ENCODE data around the gene CSF3. TPM values are rescaled to one million over a fixed set of nuclear protein-coding genes. Genes with fewer than 3 reads are reported as not detected.

Gene CSF3
- total RNA-seq, 1 donor from 2014 or later, result 0.52 TPM

GRCh38 chr17:40022497-40022896 is 7.3 kb downstream of the CSF3 start:
- H3K9me3 ChIP-seq (ENCODE audit: control insufficient read depth in 3 of 3, low read length in 3 of 3), result no peaks in the 10 kb centered on the region
- peaks cover 39 to 50% (median 42%) of the 10 kb centered on the region in 3 donors for H3K36me3 ChIP-seq (ENCODE audit: control insufficient read depth in 3 of 3, insufficient read depth in 3 of 3, low read length in 3 of 3)
- peak overlapping the region; percentile 11 for H3K27ac ChIP-seq (ENCODE audit: low read depth, low read length)
- H3K4me3 ChIP-seq (ENCODE audit: low read length in 3 of 3), result no peak overlapping the region
- H3K27me3 ChIP-seq (ENCODE audit: control insufficient read depth in 3 of 3, insufficient read depth in 3 of 3, low read length in 3 of 3), result no peaks in the 10 kb centered on the region
- peaks cover 64 to 81% (median 68%) of the 10 kb centered on the region in 3 donors for H3K4me1 ChIP-seq (ENCODE audit: control insufficient read depth in 3 of 3, insufficient read depth in 3 of 3, low read length in 3 of 3)
- H3K9ac ChIP-seq (ENCODE audit: low read depth in 1 of 3, low read length in 3 of 3), result no peak overlapping the region

- no peak overlapping the region for H3K4me3 ChIP-seq (ENCODE audit: low read length in 3 of 3)
- H3K9ac ChIP-seq (ENCODE audit: low read depth in 1 of 3, low read length in 3 of 3), result peak overlapping the region; percentile 20 to 71 (median 50)
- peak overlapping the region; percentile 71 for H3K27ac ChIP-seq (ENCODE audit: low read depth, low read length)
- no peaks in the 10 kb centered on the region for H3K9me3 ChIP-seq (ENCODE audit: control insufficient read depth in 3 of 3, low read length in 3 of 3)
- H3K27me3 ChIP-seq (ENCODE audit: control insufficient read depth in 3 of 3, insufficient read depth in 3 of 3, low read length in 3 of 3), result no peaks in the 10 kb centered on the region
- H3K4me1 ChIP-seq (ENCODE audit: control insufficient read depth in 3 of 3, insufficient read depth in 3 of 3, low read length in 3 of 3), result peaks cover 58 to 76% (median 63%) of the 10 kb centered on the region in 3 donors
- H3K36me3 ChIP-seq (ENCODE audit: control insufficient read depth in 3 of 3, insufficient read depth in 3 of 3, low read length in 3 of 3), result peaks cover 43 to 54% (median 46%) of the 10 kb centered on the region in 3 donors
Measured at GRCh38 chr17:40022961-40023541, 7.8 kb downstream of the CSF3 start.

GRCh38 chr17:40023590-40024292 is 8.5 kb downstream of the CSF3 start:
- H3K9ac ChIP-seq (ENCODE audit: low read depth in 1 of 3, low read length in 3 of 3), result peak overlapping the region in 2 of 3 donors; percentile 50 to 71
- H3K27me3 ChIP-seq (ENCODE audit: control insufficient read depth in 3 of 3, insufficient read depth in 3 of 3, low read length in 3 of 3), result no peaks in the 10 kb centered on the region
- H3K36me3 ChIP-seq (ENCODE audit: control insufficient read depth in 3 of 3, insufficient read depth in 3 of 3, low read length in 3 of 3), result peaks cover 47 to 59% (median 51%) of the 10 kb centered on the region in 3 donors
- peaks cover 51 to 69% (median 56%) of the 10 kb centered on the region in 3 donors for H3K4me1 ChIP-seq (ENCODE audit: control insufficient read depth in 3 of 3, insufficient read depth in 3 of 3, low read length in 3 of 3)
- no peaks in the 10 kb centered on the region for H3K9me3 ChIP-seq (ENCODE audit: control insufficient read depth in 3 of 3, low read length in 3 of 3)
- peak overlapping the region; percentile 71 for H3K27ac ChIP-seq (ENCODE audit: low read depth, low read length)
- H3K4me3 ChIP-seq (ENCODE audit: low read length in 3 of 3), result no peak overlapping the region

- no peak overlapping the region for H3K4me3 ChIP-seq (ENCODE audit: low read length in 3 of 3)
- no peak overlapping the region for H3K9ac ChIP-seq (ENCODE audit: low read depth in 1 of 3, low read length in 3 of 3)
- peaks cover 40 to 57% (median 44%) of the 10 kb centered on the region in 3 donors for H3K4me1 ChIP-seq (ENCODE audit: control insufficient read depth in 3 of 3, insufficient read depth in 3 of 3, low read length in 3 of 3)
- H3K36me3 ChIP-seq (ENCODE audit: control insufficient read depth in 3 of 3, insufficient read depth in 3 of 3, low read length in 3 of 3), result peaks cover 52 to 66% (median 59%) of the 10 kb centered on the region in 3 donors
- no peaks in the 10 kb centered on the region for H3K9me3 ChIP-seq (ENCODE audit: control insufficient read depth in 3 of 3, low read length in 3 of 3)
- H3K27ac ChIP-seq (ENCODE audit: low read depth, low read length), result no peak overlapping the region
- H3K27me3 ChIP-seq (ENCODE audit: control insufficient read depth in 3 of 3, insufficient read depth in 3 of 3, low read length in 3 of 3), result no peaks in the 10 kb centered on the region
Measured at GRCh38 chr17:40024901-40025300, 9.7 kb downstream of the CSF3 start.

- H3K9ac ChIP-seq (ENCODE audit: low read depth in 1 of 3, low read length in 3 of 3), result no peak overlapping the region
- H3K4me1 ChIP-seq (ENCODE audit: control insufficient read depth in 3 of 3, insufficient read depth in 3 of 3, low read length in 3 of 3), result peaks cover 35 to 53% (median 39%) of the 10 kb centered on the region in 3 donors
- no peak overlapping the region for H3K27ac ChIP-seq (ENCODE audit: low read depth, low read length)
- H3K36me3 ChIP-seq (ENCODE audit: control insufficient read depth in 3 of 3, insufficient read depth in 3 of 3, low read length in 3 of 3), result peaks cover 51 to 65% (median 58%) of the 10 kb centered on the region in 3 donors
- H3K9me3 ChIP-seq (ENCODE audit: control insufficient read depth in 3 of 3, low read length in 3 of 3), result no peaks in the 10 kb centered on the region
- H3K4me3 ChIP-seq (ENCODE audit: low read length in 3 of 3), result no peak overlapping the region
- no peaks in the 10 kb centered on the region for H3K27me3 ChIP-seq (ENCODE audit: control insufficient read depth in 3 of 3, insufficient read depth in 3 of 3, low read length in 3 of 3)
Measured at GRCh38 chr17:40025559-40025958, 10.3 kb downstream of the CSF3 start.

GRCh38 chr17:40025991-40026815 is 11.0 kb downstream of the CSF3 start:
- H3K9me3 ChIP-seq (ENCODE audit: control insufficient read depth in 3 of 3, low read length in 3 of 3), result no peaks in the 10 kb centered on the region
- no peak overlapping the region for H3K4me3 ChIP-seq (ENCODE audit: low read length in 3 of 3)
- peaks cover 57 to 69% (median 63%) of the 10 kb centered on the region in 3 donors for H3K36me3 ChIP-seq (ENCODE audit: control insufficient read depth in 3 of 3, insufficient read depth in 3 of 3, low read length in 3 of 3)
- peak overlapping the region; percentile 10 to 38 (median 35) for H3K9ac ChIP-seq (ENCODE audit: low read depth in 1 of 3, low read length in 3 of 3)
- peaks cover 32 to 56% (median 43%) of the 10 kb centered on the region in 3 donors for H3K4me1 ChIP-seq (ENCODE audit: control insufficient read depth in 3 of 3, insufficient read depth in 3 of 3, low read length in 3 of 3)
- H3K27me3 ChIP-seq (ENCODE audit: control insufficient read depth in 3 of 3, insufficient read depth in 3 of 3, low read length in 3 of 3), result no peaks in the 10 kb centered on the region
- H3K27ac ChIP-seq (ENCODE audit: low read depth, low read length), result no peak overlapping the region

GRCh38 chr17:40026816-40027613 is 11.8 kb downstream of the CSF3 start:
- peaks cover 60 to 70% (median 65%) of the 10 kb centered on the region in 3 donors for H3K36me3 ChIP-seq (ENCODE audit: control insufficient read depth in 3 of 3, insufficient read depth in 3 of 3, low read length in 3 of 3)
- H3K4me3 ChIP-seq (ENCODE audit: low read length in 3 of 3), result peak overlapping the region in 1 of 3 donors; percentile 14
- H3K9ac ChIP-seq (ENCODE audit: low read depth in 1 of 3, low read length in 3 of 3), result peak overlapping the region in 2 of 3 donors; percentile 38 to 50
- no peaks in the 10 kb centered on the region for H3K27me3 ChIP-seq (ENCODE audit: control insufficient read depth in 3 of 3, insufficient read depth in 3 of 3, low read length in 3 of 3)
- no peak overlapping the region for H3K27ac ChIP-seq (ENCODE audit: low read depth, low read length)
- H3K4me1 ChIP-seq (ENCODE audit: control insufficient read depth in 3 of 3, insufficient read depth in 3 of 3, low read length in 3 of 3), result peaks cover 37 to 56% (median 44%) of the 10 kb centered on the region in 3 donors
- no peaks in the 10 kb centered on the region for H3K9me3 ChIP-seq (ENCODE audit: control insufficient read depth in 3 of 3, low read length in 3 of 3)

GRCh38 chr17:40027614-40028012 is 12.4 kb downstream of the CSF3 start:
- peaks cover 55 to 69% (median 65%) of the 10 kb centered on the region in 3 donors for H3K36me3 ChIP-seq (ENCODE audit: control insufficient read depth in 3 of 3, insufficient read depth in 3 of 3, low read length in 3 of 3)
- H3K27me3 ChIP-seq (ENCODE audit: control insufficient read depth in 3 of 3, insufficient read depth in 3 of 3, low read length in 3 of 3), result no peaks in the 10 kb centered on the region
- no peak overlapping the region for H3K27ac ChIP-seq (ENCODE audit: low read depth, low read length)
- H3K9me3 ChIP-seq (ENCODE audit: control insufficient read depth in 3 of 3, low read length in 3 of 3), result no peaks in the 10 kb centered on the region
- no peak overlapping the region for H3K9ac ChIP-seq (ENCODE audit: low read depth in 1 of 3, low read length in 3 of 3)
- no peak overlapping the region for H3K4me3 ChIP-seq (ENCODE audit: low read length in 3 of 3)
- peaks cover 42 to 56% (median 46%) of the 10 kb centered on the region in 3 donors for H3K4me1 ChIP-seq (ENCODE audit: control insufficient read depth in 3 of 3, insufficient read depth in 3 of 3, low read length in 3 of 3)

GRCh38 chr17:40028595-40028994 is 13.4 kb downstream of the CSF3 start:
- H3K4me1 ChIP-seq (ENCODE audit: control insufficient read depth in 3 of 3, insufficient read depth in 3 of 3, low read length in 3 of 3), result peaks cover 37 to 56% (median 46%) of the 10 kb centered on the region in 3 donors
- H3K27ac ChIP-seq (ENCODE audit: low read depth, low read length), result no peak overlapping the region
- no peaks in the 10 kb centered on the region for H3K9me3 ChIP-seq (ENCODE audit: control insufficient read depth in 3 of 3, low read length in 3 of 3)
- H3K9ac ChIP-seq (ENCODE audit: low read depth in 1 of 3, low read length in 3 of 3), result no peak overlapping the region
- peaks cover 58 to 73% (median 70%) of the 10 kb centered on the region in 3 donors for H3K36me3 ChIP-seq (ENCODE audit: control insufficient read depth in 3 of 3, insufficient read depth in 3 of 3, low read length in 3 of 3)
- H3K27me3 ChIP-seq (ENCODE audit: control insufficient read depth in 3 of 3, insufficient read depth in 3 of 3, low read length in 3 of 3), result no peaks in the 10 kb centered on the region
- H3K4me3 ChIP-seq (ENCODE audit: low read length in 3 of 3), result no peak overlapping the region

All from skeletal muscle tissue (tissue), 4 donors.